ENCODE measurements around the gene NOX4.
"Not testable (repeated sequence)": the region's sequence is repeated elsewhere in the genome, so short reads cannot be mapped to it uniquely, and the experiment has no call there.

NOX4 gene

DNA sequence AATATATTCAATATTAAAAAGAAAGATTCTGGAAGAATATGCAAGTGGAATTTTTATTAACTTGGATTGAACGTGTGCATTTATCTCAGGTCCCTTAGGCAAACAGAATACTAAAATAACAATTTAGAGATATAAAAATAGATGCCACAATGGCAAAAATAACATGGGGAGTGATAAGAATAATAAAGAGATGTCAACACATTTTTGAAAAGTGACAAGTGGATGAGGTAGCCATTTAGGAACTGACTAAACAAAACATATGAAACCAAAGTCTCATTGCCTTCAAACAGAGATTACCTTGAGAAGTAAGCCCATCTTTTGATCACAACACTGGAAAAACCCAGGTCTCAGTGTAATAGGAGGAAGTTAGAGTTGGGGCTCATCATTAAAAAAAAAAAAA lies 112.2 kb downstream of the NOX4 start:
- not testable (repeated sequence) for DNase-seq

DNA sequence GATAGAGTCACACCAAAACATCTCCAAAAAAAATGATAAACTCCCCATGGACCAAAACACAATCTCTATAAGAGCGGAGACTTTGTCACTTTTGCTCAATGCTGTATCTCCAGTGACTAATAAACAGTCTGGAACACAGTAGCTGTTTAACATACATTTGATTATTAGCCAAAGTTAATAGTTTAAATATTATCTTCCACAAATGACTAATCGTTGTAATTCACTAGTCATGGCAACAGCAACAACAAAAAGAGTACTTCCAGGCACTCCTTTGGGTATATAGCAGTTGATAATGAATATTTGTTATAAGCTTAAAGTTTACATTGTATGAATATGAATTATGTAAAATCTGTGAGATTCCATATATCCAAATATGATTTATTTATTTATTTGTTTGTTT lies 121.8 kb downstream of the NOX4 start:
- DNase-seq: not testable (repeated sequence)

DNA sequence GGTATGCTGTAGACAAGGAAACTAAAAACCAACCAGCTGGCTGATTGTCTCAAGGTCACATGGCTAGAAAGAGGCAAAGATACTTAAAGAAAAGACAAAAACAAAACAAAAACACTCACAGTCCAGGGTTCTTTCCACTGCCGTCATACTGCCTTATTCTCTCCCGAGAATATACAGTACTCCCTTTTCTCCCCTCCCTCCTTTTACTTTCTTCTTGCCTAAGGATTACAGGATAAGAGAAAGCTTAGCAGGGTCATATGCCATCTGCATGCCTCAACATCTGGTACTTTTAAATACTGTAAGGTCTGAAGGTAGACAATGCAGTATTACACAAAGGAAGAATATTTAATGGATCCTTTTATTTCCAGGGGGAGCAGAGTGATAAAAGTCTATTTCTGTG lies 126.3 kb downstream of the NOX4 start:
- DNase-seq: not testable (repeated sequence)

DNA sequence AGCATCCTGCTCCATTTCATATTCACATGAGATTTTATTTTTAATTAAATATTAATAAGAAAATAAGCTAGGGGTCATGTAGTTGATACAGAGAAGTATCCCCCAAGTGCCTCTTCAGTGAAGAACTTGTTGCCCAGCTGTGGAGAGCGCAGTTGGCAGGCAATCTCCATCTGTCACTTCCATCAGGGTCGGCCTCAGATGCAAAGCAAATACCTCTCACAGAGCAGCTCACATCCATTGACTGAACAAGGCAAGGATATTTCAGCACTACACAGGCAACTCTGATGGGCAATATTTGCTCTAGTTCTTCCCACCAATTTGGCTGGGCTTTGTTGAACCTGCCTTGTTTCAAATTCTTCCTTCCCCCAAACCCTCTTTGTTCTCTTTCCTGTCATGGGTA lies 129.4 kb downstream of the NOX4 start:
- DNase-seq: peak; percentile 10

DNA sequence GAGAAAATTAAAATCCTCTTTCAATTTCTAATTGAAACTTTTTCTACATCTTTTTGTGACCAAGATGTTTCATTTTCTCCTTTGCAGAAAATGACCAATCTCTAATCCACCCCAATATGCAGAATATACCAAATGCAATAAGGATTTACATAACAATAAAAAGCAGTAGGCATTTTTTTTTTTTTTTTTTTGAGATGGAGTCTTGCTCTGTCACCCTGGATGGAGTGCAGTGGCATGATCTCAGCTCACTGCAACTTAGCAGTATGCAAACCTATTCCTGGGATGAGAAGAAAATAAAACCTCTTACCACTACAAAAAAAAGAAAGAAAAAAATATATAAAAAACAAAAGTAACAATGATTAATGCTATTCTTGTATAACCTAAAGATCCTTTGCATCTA lies 132.0 kb downstream of the NOX4 start:
- DNase-seq: not testable (repeated sequence)

DNA sequence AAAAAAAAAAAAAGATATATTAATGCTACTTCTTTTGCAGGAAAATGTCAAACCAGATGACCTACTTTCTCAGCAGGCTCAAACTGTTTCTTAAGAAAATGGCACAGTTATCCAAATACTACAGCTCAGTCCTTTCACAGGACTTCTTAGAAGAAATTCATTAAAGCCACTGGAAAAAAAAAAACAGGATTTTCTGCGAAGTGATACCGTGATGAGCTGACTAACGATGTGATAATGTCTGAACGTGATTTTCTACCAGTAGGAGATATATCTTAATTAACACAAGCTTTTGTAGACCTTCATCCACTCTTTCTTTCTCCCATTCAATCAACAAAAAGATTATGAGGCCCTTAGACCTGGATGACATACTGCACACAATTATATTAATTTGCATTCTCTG lies 132.4 kb downstream of the NOX4 start:
- DNase-seq: no peak

DNA sequence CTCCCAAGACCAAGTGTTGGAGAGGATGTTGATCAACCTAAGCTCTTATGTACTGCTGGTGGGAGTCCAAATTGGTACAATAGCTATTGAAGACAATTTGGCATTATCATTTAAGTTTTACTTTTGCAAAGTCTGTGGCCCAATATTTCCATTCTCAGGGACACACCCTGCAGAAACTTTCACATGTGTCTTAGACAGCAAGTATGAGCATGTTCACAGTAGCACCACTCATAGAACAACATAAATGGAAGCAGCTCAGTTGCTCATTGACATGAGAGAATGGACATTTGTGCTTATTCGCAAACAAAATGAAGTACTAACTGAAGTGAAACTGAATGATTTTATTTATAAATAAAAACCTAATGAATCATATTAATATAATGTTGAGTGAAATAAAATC lies 135.5 kb downstream of the NOX4 start:
- DNase-seq: no peak

DNA sequence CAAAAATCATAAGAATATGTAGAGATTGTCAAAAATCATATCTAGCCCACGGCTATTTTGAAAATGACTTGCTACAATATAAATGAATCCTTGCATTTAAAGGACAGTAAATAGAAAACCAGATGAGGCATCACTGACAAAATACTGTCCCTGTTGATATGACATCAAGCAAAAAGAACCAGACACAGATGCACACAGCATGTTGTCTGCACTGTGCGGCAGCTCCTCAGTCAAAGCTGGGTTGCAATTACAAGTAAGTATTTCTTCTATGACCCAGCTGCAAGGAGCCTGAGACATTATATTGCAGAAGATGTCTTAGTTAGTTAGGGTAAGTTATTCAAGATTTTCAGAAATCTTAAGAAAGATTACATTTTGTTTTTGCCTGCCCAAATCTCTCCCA lies 136.7 kb downstream of the NOX4 start:
- DNase-seq: not testable (repeated sequence)

DNA sequence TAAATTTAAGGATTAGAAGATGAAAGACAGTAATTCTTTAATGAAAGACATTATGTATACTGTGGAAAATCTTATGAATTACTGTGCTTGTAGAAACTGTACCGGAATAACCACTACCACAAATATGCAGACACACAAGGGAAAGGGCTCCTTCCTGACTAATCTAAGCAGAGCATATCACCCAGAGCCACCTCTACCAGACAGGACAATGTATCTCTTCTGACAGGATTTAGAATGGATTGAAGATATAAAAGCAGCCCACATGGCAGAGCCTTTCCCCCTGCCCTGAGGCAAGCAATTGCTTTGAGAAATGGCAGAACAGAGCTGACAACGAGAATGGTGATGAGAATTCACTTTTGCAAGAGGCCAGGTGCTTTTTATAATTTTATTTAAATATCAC lies 144.1 kb downstream of the NOX4 start:
- no peak for DNase-seq

DNA sequence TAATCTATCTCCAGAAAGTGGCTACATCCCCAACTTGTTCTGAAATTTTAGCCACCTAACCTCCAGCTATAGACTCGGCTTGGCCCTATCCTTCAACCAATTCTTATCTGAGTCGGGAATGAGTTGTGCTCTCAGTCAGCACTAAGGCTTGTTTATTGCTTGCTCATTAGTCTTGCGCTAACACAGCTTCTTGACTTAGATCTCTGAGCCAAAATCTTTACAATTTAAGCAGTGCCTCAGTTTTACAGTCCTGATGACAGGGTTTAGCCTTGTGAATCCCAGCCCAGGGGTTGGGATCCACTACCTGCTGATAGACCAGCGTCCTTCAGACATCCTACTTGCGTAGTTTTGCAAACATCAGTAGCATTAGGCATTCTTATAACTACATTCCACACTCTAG lies 144.6 kb downstream of the NOX4 start:
- no peak for DNase-seq

DNA sequence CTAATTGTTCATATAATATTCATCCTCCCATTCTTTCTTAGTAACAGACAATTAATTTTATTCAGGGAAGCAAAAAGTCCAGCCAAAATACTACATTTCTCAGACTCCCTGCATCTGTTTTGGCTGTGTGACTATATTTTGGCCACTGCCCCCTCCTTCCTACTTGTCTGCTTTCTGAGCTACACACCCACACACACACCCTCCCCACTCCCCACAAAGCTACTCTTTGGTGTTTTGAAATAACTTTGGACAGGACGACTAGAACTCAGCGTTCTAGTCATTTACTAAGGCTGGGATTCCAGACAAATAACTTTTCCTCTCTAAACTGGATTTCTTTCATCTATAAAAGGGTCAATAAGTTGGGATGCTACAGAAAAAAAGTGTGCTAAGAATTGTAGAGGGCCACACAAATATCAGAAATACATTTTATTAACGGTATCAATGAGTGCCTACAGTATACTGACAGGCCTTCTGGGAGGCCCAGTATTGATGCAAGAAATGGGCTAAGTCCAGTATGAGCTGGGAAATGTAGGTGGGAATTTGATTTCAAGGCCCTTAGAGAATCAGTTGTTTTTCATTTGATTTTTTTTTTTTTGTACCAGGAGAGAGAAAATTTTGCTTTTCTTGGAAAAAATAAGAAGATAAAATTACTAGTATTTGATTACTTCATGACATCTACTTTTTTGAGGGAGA lies 148.1 kb downstream of the NOX4 start:
- not testable (repeated sequence) for DNase-seq

DNA sequence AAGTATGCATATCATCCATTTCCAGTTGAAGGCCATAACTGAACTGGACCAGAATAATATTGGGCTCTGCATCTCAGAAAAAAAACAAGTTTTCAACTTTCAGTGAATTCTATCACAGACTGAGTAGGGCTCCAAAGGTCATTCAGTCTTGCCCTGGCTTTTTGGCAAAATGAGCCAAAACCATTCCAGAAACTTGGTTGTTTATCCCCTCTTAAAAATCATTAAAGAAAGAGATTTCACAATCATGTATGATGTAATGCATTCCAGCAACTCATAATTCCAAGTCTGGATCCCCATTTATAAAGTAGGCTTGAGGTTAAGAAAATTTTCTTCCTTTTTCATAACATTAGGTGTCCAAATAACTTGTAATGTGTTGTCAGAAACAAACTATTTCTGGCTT lies 150.7 kb downstream of the NOX4 start:
- not testable (repeated sequence) for DNase-seq

DNA sequence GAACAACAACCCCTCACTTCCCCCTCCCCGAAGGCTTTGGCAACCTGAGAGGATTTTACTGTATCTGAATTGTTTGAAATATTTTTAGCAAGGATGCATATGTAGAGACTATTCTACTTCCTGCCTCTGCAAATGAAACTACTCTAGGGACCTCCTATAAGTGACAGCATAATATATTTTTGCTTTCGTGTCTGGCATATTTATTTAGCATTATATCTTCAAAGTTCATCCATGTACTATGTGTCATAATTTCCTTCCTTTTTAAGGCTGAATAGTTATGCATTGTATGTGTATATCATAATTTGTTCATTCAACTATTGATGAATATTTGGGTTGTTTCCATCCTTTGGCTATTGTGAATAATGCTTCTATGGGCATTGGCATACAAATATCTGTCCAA lies 153.1 kb downstream of the NOX4 start:
- not testable (repeated sequence) for DNase-seq

DNA sequence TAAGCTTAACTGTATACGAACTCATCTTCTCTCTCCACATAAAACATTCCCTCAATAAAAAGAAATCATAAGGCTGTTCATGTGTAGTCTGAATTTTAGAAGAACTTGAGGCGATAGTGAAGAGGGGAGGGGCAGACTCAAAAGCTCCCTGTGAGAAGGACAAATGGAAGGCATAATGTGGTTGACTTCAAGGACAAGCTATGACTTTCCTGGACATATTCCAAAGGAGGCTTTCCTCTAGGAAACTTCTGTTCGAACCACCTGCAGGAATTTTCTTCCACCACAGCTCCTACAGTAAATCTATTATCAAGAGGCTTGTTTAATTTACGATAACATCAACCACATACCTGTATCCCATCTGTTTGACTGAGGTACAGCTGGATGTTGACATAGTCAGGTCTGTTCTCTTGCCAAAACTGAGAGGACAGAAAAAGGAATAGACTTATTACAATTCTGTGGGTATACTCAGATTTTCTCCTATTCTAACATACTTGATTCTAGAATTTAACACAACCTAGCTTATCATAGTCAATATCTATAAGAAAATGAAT lies 154.0 kb downstream of the NOX4 start:
- peak; percentile 5 for DNase-seq

DNA sequence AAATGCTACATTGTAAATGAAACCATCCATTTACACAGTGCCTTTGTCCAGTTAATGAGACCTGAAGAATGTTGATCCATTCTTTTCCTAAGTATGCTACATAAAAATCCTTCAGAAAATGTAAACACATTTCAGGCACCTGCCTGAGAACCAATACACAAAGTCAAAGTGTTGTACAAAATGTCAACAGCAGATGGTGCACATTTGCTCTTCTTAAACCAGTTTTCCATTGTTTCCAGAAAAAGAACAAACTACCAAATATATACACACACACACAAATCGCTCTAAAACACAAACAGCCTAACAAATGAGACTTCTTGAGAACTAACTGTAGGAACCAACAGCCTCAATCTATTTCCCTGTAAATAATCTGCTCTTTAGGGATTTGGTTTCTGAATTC lies 157.5 kb downstream of the NOX4 start:
- DNase-seq: peak; percentile 25

DNA sequence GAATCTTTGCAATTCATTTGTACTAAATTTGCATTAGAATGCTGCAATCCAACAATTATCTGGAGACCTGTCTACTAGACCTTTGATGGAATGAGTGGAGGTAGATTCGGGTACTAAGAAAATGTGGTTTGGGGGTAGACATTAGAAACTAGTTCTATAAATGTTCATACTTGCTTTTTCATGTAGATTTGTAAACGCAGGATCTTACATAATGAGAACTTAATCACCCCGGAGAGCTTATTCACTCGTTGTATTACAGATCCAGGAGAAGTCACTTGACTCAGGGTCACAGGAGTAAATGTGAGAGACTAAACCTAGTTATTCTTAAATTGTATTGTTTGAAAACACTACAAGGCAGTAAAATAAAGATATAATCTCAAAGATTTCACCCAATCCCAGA lies 159.2 kb downstream of the NOX4 start:
- not testable (repeated sequence) for DNase-seq

DNA sequence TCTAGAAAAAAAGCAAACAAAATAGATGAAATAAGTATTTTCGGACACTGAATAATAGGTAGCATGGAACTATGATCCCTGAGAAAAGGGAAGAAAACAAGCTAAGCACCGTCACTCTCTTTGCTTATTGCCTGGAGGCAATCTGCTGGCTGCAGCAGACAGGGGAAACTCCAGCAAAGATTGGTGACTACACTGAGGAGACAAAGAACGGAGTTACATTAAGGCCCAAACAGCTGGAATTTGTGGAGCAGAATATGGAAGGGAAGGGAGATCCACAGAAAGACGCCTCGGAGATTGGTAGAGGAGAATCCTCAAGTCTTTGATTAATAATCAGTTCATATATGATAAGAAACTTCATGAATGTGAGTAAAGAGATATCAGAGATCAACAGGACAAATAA lies 163.3 kb downstream of the NOX4 start:
- no peak for DNase-seq

DNA sequence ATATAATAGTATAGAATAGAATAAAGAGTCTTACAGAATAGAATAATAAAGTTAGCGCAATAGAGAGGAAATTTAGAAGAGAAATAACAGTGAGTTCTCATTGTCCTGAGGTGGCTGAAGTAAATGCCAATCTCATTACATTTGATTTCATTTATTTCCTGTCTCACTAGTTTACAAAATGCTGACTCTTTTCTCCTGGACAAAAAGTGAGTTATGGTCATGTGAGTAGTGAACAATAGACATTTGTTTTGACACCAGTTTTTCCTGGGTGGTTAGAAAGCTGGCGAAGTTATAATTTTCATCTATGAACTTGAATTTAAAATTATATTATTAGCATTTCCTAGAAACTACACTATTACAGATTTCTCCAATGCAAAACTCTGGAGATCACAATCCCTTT lies 169.8 kb downstream of the NOX4 start:
- DNase-seq: no peak

DNA sequence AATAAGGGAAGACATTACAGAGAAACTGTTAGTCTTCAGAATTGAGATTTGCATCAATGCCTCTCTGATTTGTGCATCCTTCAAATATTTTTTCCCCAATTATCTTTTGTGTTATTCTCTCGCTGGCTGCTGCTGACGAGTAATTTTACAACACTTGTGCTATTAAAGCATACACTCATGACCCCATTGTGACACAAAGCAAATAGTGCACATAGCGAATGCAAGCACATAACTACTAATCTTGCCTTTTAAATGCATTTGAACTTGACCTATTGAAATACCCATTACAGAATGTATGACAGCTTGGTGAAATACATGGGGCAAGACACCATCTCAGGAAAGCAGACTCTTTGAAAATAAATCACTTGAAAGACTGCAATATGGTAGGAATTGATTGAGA lies 180.6 kb downstream of the NOX4 start:
- peak; percentile 55 for DNase-seq

DNA sequence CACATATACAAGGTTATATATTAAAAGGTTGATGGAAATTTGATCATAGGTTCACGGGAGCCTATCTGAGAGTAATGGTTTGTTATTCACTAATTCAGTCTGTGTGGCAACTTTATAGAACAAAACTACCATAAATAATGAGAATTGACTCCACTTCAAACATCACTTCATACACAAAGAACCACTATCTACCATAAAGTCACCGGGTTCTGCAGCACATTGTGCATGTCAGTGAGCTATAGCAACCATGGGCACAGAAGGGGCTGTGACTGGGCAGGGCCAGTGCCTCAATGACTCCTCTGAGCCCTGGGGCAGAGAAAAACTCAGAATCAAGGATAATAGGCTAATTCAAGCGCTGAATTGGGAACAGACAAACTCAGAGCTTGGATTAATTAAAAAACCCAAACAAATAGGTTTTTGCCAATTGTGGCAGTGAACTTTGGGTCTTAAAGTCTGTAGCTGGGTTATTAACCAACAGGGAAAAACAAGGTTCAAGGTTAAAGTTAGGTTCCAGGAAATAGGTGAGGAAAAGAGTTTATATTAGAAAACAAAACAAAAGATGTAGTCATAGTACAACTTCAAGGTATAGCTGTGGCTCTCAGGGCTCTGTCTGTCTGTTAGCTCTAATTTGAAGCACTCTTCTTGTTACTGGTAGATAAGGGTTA lies 181.7 kb downstream of the NOX4 start:
- DNase-seq: not testable (repeated sequence)

DNA sequence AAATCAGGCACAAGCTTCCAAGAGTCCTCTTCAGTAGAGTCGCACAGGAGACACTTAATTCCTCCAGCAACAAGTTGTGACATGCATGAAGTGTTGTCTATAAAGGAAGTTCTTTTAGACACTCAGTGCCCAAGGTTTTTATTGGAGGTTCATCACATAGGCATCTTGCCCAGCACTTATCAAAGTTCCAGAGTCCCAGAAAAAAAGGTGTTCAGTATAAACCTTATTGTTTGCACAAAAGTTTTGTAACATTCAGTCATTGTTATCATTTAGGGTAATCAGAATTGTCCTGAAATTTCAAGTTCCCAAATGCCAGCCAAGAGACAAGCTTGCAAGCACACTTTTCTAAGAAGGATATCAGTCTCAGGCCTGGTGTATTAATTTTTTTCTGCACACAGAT lies 182.9 kb downstream of the NOX4 start:
- DNase-seq: not testable (repeated sequence)

DNA sequence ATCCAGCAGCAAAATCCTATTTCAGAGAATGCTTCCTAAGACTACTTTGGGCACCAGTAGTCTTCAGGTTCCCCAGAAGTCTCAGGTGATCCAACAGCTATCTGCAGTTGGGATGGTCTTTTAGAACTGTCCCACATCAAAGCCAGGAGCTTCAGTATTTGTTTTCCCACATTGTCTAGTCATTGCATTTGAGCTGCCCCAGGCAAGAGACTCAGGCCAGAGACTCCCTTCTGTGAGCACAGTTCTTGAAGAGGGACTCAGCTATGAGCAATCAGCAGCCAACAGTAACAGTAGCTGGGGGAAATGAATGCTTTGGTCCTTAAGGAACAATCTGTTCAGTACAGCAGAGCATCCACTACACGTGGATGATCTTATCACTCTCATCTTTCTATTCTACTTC lies 188.1 kb downstream of the NOX4 start:
- not testable (repeated sequence) for DNase-seq

DNA sequence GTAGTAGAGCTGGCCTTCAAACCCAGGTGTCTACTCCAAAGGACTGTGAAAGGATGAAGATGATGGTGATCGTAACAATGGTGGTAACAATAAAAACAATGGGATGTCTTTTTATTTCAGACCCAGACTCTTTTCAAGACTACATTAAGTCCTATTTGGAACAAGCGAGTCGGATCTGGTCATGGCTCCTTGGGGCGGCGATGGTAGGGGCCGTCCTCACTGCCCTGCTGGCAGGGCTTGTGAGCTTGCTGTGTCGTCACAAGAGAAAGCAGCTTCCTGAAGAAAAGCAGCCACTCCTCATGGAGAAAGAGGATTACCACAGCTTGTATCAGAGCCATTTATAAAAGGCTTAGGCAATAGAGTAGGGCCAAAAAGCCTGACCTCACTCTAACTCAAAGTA lies 196.2 kb downstream of the NOX4 start:
- DNase-seq: not testable (repeated sequence)

DNA sequence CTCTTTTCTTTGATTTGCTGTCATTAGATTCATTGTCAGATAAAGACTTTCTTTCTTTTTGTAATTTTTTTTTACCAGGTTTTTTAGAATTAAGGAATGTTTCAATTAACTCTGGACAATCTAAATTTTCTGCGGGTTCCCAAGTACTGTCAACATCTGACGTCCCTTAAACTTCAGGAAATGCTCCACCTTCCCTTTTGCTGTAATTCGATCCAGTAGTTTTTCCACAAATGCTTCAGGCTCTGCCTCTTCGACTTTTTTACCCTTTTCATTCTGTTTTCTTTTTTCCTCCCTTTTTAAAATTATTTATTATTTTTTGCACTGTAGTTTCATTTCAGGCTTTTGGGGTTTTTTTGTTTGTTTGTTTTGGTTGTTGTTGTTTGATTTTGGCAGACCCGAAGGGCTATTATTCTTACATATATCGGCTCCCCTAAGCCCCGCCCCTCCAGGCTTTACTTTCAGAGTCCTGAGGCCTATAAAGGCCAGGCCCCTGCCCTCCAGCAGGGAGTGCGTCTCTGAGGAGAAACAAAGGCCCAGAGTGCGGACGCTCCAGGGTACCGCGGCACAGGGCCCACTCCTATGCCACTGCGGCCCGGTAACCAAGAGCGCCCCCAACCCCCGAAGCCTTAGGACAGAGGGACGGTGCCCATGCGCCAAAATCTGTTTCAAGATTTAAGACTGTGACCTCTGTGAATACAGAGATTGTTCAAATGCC lies 197.1 kb downstream of the NOX4 start:
- DNase-seq: no peak
